CD14-positive monocyte (primary cell): ENCODE data around the gene ITPRIPL2. TPM values are rescaled to one million over a fixed set of nuclear protein-coding genes. Genes with fewer than 3 reads are reported as not detected.

Source experiments
- DNase-seq, 3 donors: peaks; one replicate each; pipeline ENCODE4 v3.0.0-alpha.2; 2011 to 2022
- H2AFZ ChIP-seq: 2 replicates; pipeline ENCODE4 v1.6.0; 2012; ENCODE audit warnings: mild to moderate bottlenecking, low read depth, low read length, inconsistent platforms; ENCODE audit not compliant: insufficient read depth, poor library complexity, severe bottlenecking
- H3K27ac ChIP-seq, 2 donors: 1 replicate in 1 of 2; 2 replicates in 1 of 2; pipeline ENCODE4 v1.5.1; 2012 to 2013; ENCODE audit warnings: low read length in 2 of 2, control low read depth in 1 of 2, inconsistent platforms in 1 of 2, low read depth in 1 of 2, mild to moderate bottlenecking in 1 of 2
- H3K27me3 ChIP-seq, 2 donors: one replicate each; pipeline versions ENCODE4 v1.6.0 to v1.6.1; 2011 to 2013; ENCODE audit warnings: low read length in 2 of 2; ENCODE audit not compliant: control insufficient read depth in 2 of 2, insufficient read depth in 2 of 2
- H3K36me3 ChIP-seq, 2 donors: replicated peaks in 1 of 2; 1 replicate in 1 of 2; 2 replicates in 1 of 2; pipeline versions ENCODE4 v1.5.1 to v1.6.1; 2012 to 2013; ENCODE audit warnings: low read length in 2 of 2, control low read depth in 1 of 2, inconsistent platforms in 1 of 2, mild to moderate bottlenecking in 1 of 2; ENCODE audit not compliant: insufficient read depth in 2 of 2, control insufficient read depth in 1 of 2
- H3K4me1 ChIP-seq, 2 donors: 1 replicate in 1 of 2; 2 replicates in 1 of 2; pipeline versions ENCODE4 v1.5.1 to v1.6.1; 2012 to 2013; ENCODE audit warnings: low read length in 2 of 2, control low read depth in 1 of 2, inconsistent platforms in 1 of 2, mild to moderate bottlenecking in 1 of 2, moderate library complexity in 1 of 2; ENCODE audit not compliant: insufficient read depth in 2 of 2, control insufficient read depth in 1 of 2
- H3K4me2 ChIP-seq: replicated peaks from 2 replicates; pipeline ENCODE3; 2012; ENCODE audit warnings: low read length, moderate library complexity, mild to moderate bottlenecking; ENCODE audit not compliant: poor library complexity, severe bottlenecking; ENCODE audit errors: extremely low read depth
- H3K4me3 ChIP-seq, 3 experiments: fragments of 200-600 bp in 1 of 3; sonication (generic) in 1 of 3; replicated peaks in 1 of 3; 1 replicate in 2 of 3; 2 replicates in 1 of 3; pipeline ENCODE4 v1.5.1; 2011 to 2013; ENCODE audit warnings: low read length in 3 of 3, mild to moderate bottlenecking in 3 of 3, control low read depth in 2 of 3, low read depth in 2 of 3, inconsistent platforms in 1 of 3, moderate library complexity in 1 of 3
- H3K79me2 ChIP-seq: 2 replicates; pipeline ENCODE4 v1.6.0; 2012; ENCODE audit warnings: mild to moderate bottlenecking, control low read depth, inconsistent platforms, low read length, moderate library complexity; ENCODE audit not compliant: insufficient read depth
- H3K9ac ChIP-seq: 2 replicates; pipeline ENCODE4 v1.6.0; 2017; ENCODE audit warnings: low read length, mild to moderate bottlenecking; ENCODE audit not compliant: insufficient read depth, poor library complexity, severe bottlenecking
- H3K9me3 ChIP-seq, 2 donors: replicated peaks in 1 of 2; 1 replicate in 1 of 2; 2 replicates in 1 of 2; pipeline versions ENCODE4 v1.5.1 to v1.6.1; 2012 to 2013; ENCODE audit warnings: low read length in 2 of 2, control low read depth in 1 of 2; ENCODE audit not compliant: control insufficient read depth in 1 of 2, insufficient read depth in 1 of 2
- H4K20me1 ChIP-seq: 2 replicates; pipeline ENCODE4 v1.6.0; 2012; ENCODE audit warnings: mild to moderate bottlenecking, low read length, control low read depth, moderate library complexity; ENCODE audit not compliant: insufficient read depth
- H3K27ac Mint-ChIP-seq, 7 donors: one replicate each; pipeline ENCODE4 v1.8.0; 2020; ENCODE audit warnings: mild to moderate bottlenecking in 7 of 7, mixed read lengths in 7 of 7, moderate library complexity in 6 of 7, inconsistent platforms in 2 of 7
- H3K27me3 Mint-ChIP-seq, 3 donors: one replicate each; pipeline ENCODE4 v1.8.0; 2021 to 2022; ENCODE audit warnings: low read depth in 3 of 3, mild to moderate bottlenecking in 3 of 3, mixed read lengths in 3 of 3, moderate library complexity in 3 of 3, inconsistent platforms in 1 of 3
- H3K36me3 Mint-ChIP-seq, 2 donors: one replicate each; pipeline ENCODE4 v1.8.0; 2020; ENCODE audit warnings: mixed read lengths in 2 of 2, inconsistent platforms in 1 of 2, mild to moderate bottlenecking in 1 of 2
- H3K4me1 Mint-ChIP-seq: one replicate; pipeline ENCODE4 v1.8.0; 2020; ENCODE audit warnings: mild to moderate bottlenecking, mixed read lengths
- H3K4me3 Mint-ChIP-seq, 2 donors: one replicate each; pipeline ENCODE4 v1.8.0; 2020; ENCODE audit warnings: mild to moderate bottlenecking in 2 of 2, mixed read lengths in 2 of 2, moderate library complexity in 1 of 2
- H3K9me3 Mint-ChIP-seq, 7 donors: one replicate each; pipeline ENCODE4 v1.8.0; 2020 to 2022; ENCODE audit warnings: mixed read lengths in 7 of 7, mild to moderate bottlenecking in 6 of 7, moderate library complexity in 6 of 7, inconsistent platforms in 2 of 7
- WGBS: methylation state at CpG from one replicate; pipeline ENCODE4 v1.1.5; 2013; ENCODE audit warnings: missing lambda C conversion rate; ENCODE audit not compliant: insufficient coverage; 5-methylcytosine and 5-hydroxymethylcytosine counted together
- intact Hi-C, 2 donors: fragments of 100-400 bp; cut with micrococcal nuclease; formaldehyde crosslinking; loops; one replicate each; pipeline versions ENCODE4 v1.15.0 to v1.15.1; 2023
- polyA plus RNA-seq, 3 donors: library from polyadenylated mRNA; depleted of rRNA in 1 of 3; unstranded in 2 of 3; stranded (reverse) in 1 of 3; fragments of 300-500 nt in 2 of 3; fragments of >200 nt in 1 of 3; fragmentation: Illumina TruSeq in 2 of 3; gene quantifications; 1 replicate in 2 of 3; 2 replicates in 1 of 3; pipeline ENCODE4 v1.2.3, GENCODE V29; 2012 to 2021
- TF ChIP-seq, protein P1 (sequence below): fragments of 200-600 bp; IDR thresholded peaks from one replicate; pipeline ENCODE4 v1.8.0; 2022; ENCODE audit warnings: antibody characterized with exemption, mild to moderate bottlenecking

The ITPRIPL2 gene
- polyA plus RNA-seq, 3 donors = 7.9 to 9.0 (median 8.2) TPM

DNA sequence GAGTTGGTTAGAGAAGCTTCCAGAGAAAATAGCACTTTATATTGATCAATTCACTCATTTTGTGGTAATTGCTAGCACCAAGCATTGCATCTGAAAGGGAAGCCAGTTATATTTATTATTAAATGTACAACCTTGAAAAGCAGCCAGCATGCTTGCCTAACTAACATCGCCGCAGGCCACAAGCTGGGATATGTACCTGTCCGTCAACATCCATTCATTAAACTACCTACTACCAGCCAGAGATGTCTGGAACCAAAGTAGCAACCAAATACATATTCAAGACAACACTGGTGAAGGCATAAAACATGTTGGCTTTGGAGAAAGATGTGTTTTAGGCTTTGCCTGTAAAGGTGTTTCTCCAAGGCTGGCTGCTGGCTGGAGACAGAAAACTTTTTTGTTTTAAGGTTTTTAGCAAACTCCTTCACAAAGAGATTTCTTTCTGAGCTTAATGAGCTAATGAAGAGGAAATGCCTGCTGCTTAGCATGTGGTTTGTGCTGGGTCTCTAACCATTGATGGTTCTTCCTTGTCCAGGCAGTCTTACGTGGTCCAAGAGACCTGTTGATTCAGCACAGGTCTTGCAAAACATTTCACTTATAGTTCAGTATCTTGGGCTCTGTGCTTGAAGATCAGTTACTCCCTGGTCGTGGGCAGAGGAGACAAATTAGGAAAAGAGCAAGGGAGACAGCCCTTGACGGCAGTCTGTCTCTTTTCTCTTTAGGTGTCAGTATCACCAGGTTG lies 3.1 kb downstream of the ITPRIPL2 start:
- peak overlapping the region in 1 of 3 experiments; percentile 81 for H3K4me3 ChIP-seq
- Mint-ChIP-seq H3K27ac (peak overlapping the region; percentile 83 to 98 (median 92)), H3K27me3 (peaks cover 0 to 1% (median 0%) of the 10 kb centered on the region in 3 donors), H3K4me3 (peak overlapping the region; percentile 43 to 73), H3K9me3 (no peaks in the 10 kb centered on the region), H3K4me1 (peaks cover 72% of the 10 kb centered on the region), H3K36me3 (peaks cover 14 to 16% of the 10 kb centered on the region in 2 donors)
- peak in 2 of 3 donors; percentile 52 to 64 for DNase-seq
- peaks cover 28% of the 10 kb centered on the region for H4K20me1 ChIP-seq
- peaks cover 0 to 9% of the 10 kb centered on the region in 2 donors for H3K36me3 ChIP-seq
- 0% methylated on average over 1 of the region's 6 CpGs for WGBS
- H3K9ac ChIP-seq = no peak overlapping the region
- H3K27ac ChIP-seq = peak overlapping the region in 1 of 2 donors; percentile 76
- H2AFZ ChIP-seq = no peak overlapping the region
- H3K27me3 ChIP-seq = no peaks in the 10 kb centered on the region
- intact Hi-C loops = no loop called here
- peak overlapping the region; percentile 87 for H3K4me2 ChIP-seq
- TF ChIP-seq, protein P1, sequence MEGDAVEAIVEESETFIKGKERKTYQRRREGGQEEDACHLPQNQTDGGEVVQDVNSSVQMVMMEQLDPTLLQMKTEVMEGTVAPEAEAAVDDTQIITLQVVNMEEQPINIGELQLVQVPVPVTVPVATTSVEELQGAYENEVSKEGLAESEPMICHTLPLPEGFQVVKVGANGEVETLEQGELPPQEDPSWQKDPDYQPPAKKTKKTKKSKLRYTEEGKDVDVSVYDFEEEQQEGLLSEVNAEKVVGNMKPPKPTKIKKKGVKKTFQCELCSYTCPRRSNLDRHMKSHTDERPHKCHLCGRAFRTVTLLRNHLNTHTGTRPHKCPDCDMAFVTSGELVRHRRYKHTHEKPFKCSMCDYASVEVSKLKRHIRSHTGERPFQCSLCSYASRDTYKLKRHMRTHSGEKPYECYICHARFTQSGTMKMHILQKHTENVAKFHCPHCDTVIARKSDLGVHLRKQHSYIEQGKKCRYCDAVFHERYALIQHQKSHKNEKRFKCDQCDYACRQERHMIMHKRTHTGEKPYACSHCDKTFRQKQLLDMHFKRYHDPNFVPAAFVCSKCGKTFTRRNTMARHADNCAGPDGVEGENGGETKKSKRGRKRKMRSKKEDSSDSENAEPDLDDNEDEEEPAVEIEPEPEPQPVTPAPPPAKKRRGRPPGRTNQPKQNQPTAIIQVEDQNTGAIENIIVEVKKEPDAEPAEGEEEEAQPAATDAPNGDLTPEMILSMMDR = no peak
- H3K79me2 ChIP-seq = peaks cover 59% of the 10 kb centered on the region
- H3K9me3 ChIP-seq = no peaks in the 10 kb centered on the region
- H3K4me1 ChIP-seq = peaks cover 77 to 79% of the 10 kb centered on the region in 2 donors

- Mint-ChIP-seq H3K27me3 (no peaks in the 10 kb centered on the region), H3K9me3 (no peaks in the 10 kb centered on the region), H3K4me3 (peak overlapping the region; percentile 77 to 90), H3K4me1 (peaks cover 59% of the 10 kb centered on the region), H3K27ac (peak overlapping the region; percentile 90 to 98 (median 94)), H3K36me3 (peaks cover 18 to 21% of the 10 kb centered on the region in 2 donors)
- H3K27me3 ChIP-seq = no peaks in the 10 kb centered on the region
- peaks cover 53% of the 10 kb centered on the region for H3K79me2 ChIP-seq
- peaks cover 28% of the 10 kb centered on the region for H4K20me1 ChIP-seq
- peaks cover 0 to 9% of the 10 kb centered on the region in 2 donors for H3K36me3 ChIP-seq
- TF ChIP-seq, protein P1 = no peak
- no peaks in the 10 kb centered on the region for H3K9me3 ChIP-seq
- intact Hi-C loops = no loop called here
- H3K4me1 ChIP-seq = peaks cover 64 to 72% of the 10 kb centered on the region in 2 donors
- H2AFZ ChIP-seq = peak overlapping the region; percentile 43
- H3K4me2 ChIP-seq = peak overlapping the region; percentile 87
- WGBS = 0% methylated on average over 6 of the region's 6 CpGs
- peak overlapping the region; percentile 72 for H3K9ac ChIP-seq
- peak; percentile 82 to 92 (median 90) for DNase-seq
- peak overlapping the region; percentile 41 to 78 (median 53) for H3K4me3 ChIP-seq
- peak overlapping the region; percentile 81 to 94 for H3K27ac ChIP-seq
Observed at GRCh38 chr16:19118938-19119431, 5.2 kb downstream of the ITPRIPL2 start.
